Epithelial cell of esophagus (primary cell): ENCODE measurements around the gene CCDC40.
"Not testable (repeated sequence)": the region's sequence is repeated elsewhere in the genome, so short reads cannot be mapped to it uniquely, and the experiment has no call there.

Source experiments
- DNase-seq: peaks from one replicate; pipeline ENCODE4 v3.0.0; 2010; ENCODE audit warnings: low read depth
- H3K4me3 ChIP-seq: 2 replicates; pipeline ENCODE4 v1.5.1; 2011; ENCODE audit warnings: mild to moderate bottlenecking, low read length, control low read depth
- CTCF ChIP-seq: IDR thresholded peaks from 2 replicates; pipeline ENCODE4 v1.5.1; 2011; ENCODE audit warnings: low read depth, mild to moderate bottlenecking, low read length, control low read depth, inconsistent platforms; ENCODE audit not compliant: insufficient read depth; ENCODE audit errors: missing control alignments

The CCDC40 gene

GRCh38 chr17:79990704-79991103 lies 45.7 kb upstream of the CCDC40 start:
- no peak for DNase-seq
- TF ChIP-seq CTCF = no peak
- H3K4me3 ChIP-seq = no peak overlapping the region

- peak; percentile 81 for DNase-seq
- H3K4me3 ChIP-seq = peak overlapping the region; percentile 15
These were observed 45.1 kb upstream of the CCDC40 start for GRCh38 chr17:79991140-79991923.

GRCh38 chr17:79991924-79992648 lies 44.4 kb upstream of the CCDC40 start:
- no peak for DNase-seq
- peak overlapping the region; percentile 15 for H3K4me3 ChIP-seq
- no peak for TF ChIP-seq CTCF

More at GRCh38 chr17:79991140-79991923, 45.1 kb upstream of the CCDC40 start:
- peak; percentile 63 for TF ChIP-seq CTCF

- no peak for TF ChIP-seq CTCF
- H3K4me3 ChIP-seq = no peak overlapping the region
- peak; percentile 12 for DNase-seq
These were observed 43.6 kb upstream of the CCDC40 start for GRCh38 chr17:79992649-79993389.

- peak; percentile 96 for DNase-seq
- TF ChIP-seq CTCF = no peak
- H3K4me3 ChIP-seq = no peak overlapping the region
These were observed 42.8 kb upstream of the CCDC40 start for GRCh38 chr17:79993390-79994227.

GRCh38 chr17:79994228-79994569 lies 42.2 kb upstream of the CCDC40 start:
- not testable (repeated sequence) for DNase-seq, H3K4me3 ChIP-seq

- TF ChIP-seq CTCF = no peak
- no peak for DNase-seq
- no peak overlapping the region for H3K4me3 ChIP-seq
These were observed 41.8 kb upstream of the CCDC40 start for GRCh38 chr17:79994602-79995001.
